Measurements from ENCODE around the gene PDE11A.

The PDE11A gene

GRCh38 chr2:177629357-177630024 is 443.1 kb downstream of the PDE11A start:
- no peaks in the 10 kb centered on the region for H3K4me1 ChIP-seq
- no peak overlapping the region for H3K4me2 ChIP-seq (ENCODE audit: low read length)
- no peaks in the 10 kb centered on the region for H3K27me3 ChIP-seq (ENCODE audit: control insufficient read depth, insufficient read depth, low read length)
- H3K9ac ChIP-seq = no peak overlapping the region
- no peaks in the 10 kb centered on the region for H3K9me3 ChIP-seq (ENCODE audit: control insufficient read depth, low read length)
- H2AFZ ChIP-seq = no peak overlapping the region
- H3K36me3 ChIP-seq (ENCODE audit: control insufficient read depth, insufficient read depth, low read length) = no peaks in the 10 kb centered on the region
- H3K27ac ChIP-seq = no peak overlapping the region
- H3K79me2 ChIP-seq = no peaks in the 10 kb centered on the region
- no peak for TF ChIP-seq CTCF (IDR thresholded peaks at IDR 0.05)
- no peak overlapping the region for H3K4me3 ChIP-seq (ENCODE audit: low read depth, low read length)

- no peak for TF ChIP-seq CTCF (IDR thresholded peaks at IDR 0.05)
- Histone ChIP-seq H3K4me1 (no peaks in the 10 kb centered on the region), H3K9me3 (ENCODE audit: control insufficient read depth, low read length) (no peaks in the 10 kb centered on the region), H3K27me3 (ENCODE audit: control insufficient read depth, insufficient read depth, low read length) (no peaks in the 10 kb centered on the region), H3K4me3 (ENCODE audit: low read depth, low read length) (no peak overlapping the region), H3K79me2 (no peaks in the 10 kb centered on the region), H3K27ac (no peak overlapping the region), H3K9ac (no peak overlapping the region), H2AFZ (no peak overlapping the region), H3K36me3 (ENCODE audit: control insufficient read depth, insufficient read depth, low read length) (no peaks in the 10 kb centered on the region), H3K4me2 (ENCODE audit: low read length) (no peak overlapping the region)
Observed at GRCh38 chr2:177628831-177629230, 443.7 kb downstream of the PDE11A start.

- Histone ChIP-seq H2AFZ (no peak overlapping the region), H3K4me3 (ENCODE audit: low read depth, low read length) (no peak overlapping the region), H3K4me1 (no peaks in the 10 kb centered on the region), H3K4me2 (ENCODE audit: low read length) (no peak overlapping the region), H3K9me3 (ENCODE audit: control insufficient read depth, low read length) (no peaks in the 10 kb centered on the region), H3K27ac (no peak overlapping the region), H3K79me2 (no peaks in the 10 kb centered on the region), H3K9ac (no peak overlapping the region), H3K27me3 (ENCODE audit: control insufficient read depth, insufficient read depth, low read length) (no peaks in the 10 kb centered on the region), H3K36me3 (ENCODE audit: control insufficient read depth, insufficient read depth, low read length) (no peaks in the 10 kb centered on the region)
- TF ChIP-seq CTCF (IDR thresholded peaks at IDR 0.05) = no peak
Observed at GRCh38 chr2:177625744-177626650, 446.6 kb downstream of the PDE11A start.

- TF ChIP-seq CTCF (IDR thresholded peaks at IDR 0.05) = no peak
- Histone ChIP-seq H3K9ac (no peak overlapping the region), H3K4me1 (peaks cover 4% of the 10 kb centered on the region), H3K79me2 (no peaks in the 10 kb centered on the region), H3K36me3 (ENCODE audit: control insufficient read depth, insufficient read depth, low read length) (no peaks in the 10 kb centered on the region), H2AFZ (no peak overlapping the region), H3K4me2 (ENCODE audit: low read length) (no peak overlapping the region), H3K27ac (no peak overlapping the region), H3K9me3 (ENCODE audit: control insufficient read depth, low read length) (peaks cover 3% of the 10 kb centered on the region), H3K27me3 (ENCODE audit: control insufficient read depth, insufficient read depth, low read length) (no peaks in the 10 kb centered on the region), H3K4me3 (ENCODE audit: low read depth, low read length) (no peak overlapping the region)
Observed at GRCh38 chr2:177622521-177622920, 450.1 kb downstream of the PDE11A start.

All from parathyroid adenoma (tissue), 2 donors.